8988T (cell line): ENCODE data around the gene ANO9.
"Not testable (repeated sequence)": the region's sequence is repeated elsewhere in the genome, so short reads cannot be mapped to it uniquely, and the experiment has no call there.

Experiments
- DNase-seq: peaks from one replicate; pipeline ENCODE4 v3.0.0; 2011

Gene ANO9

GRCh38 chr11:433641-434040, 8.2 kb downstream of the ANO9 start:
- no peak for DNase-seq

- DNase-seq, result no peak
These were observed 8.7 kb downstream of the ANO9 start for GRCh38 chr11:433111-433510.

- no peak for DNase-seq
These were observed 9.2 kb downstream of the ANO9 start for GRCh38 chr11:432501-433100.

- no peak for DNase-seq
These were observed 9.9 kb downstream of the ANO9 start for GRCh38 chr11:431921-432320.

- no peak for DNase-seq
These were observed 11.8 kb downstream of the ANO9 start for GRCh38 chr11:429931-430456.

- no peak for DNase-seq
These were observed 12.4 kb downstream of the ANO9 start for GRCh38 chr11:429391-429790.

GRCh38 chr11:428295-428694, 13.5 kb downstream of the ANO9 start:
- no peak for DNase-seq

- DNase-seq, result no peak
These were observed 15.0 kb downstream of the ANO9 start for GRCh38 chr11:426851-427250.

GRCh38 chr11:425301-425700, 16.5 kb downstream of the ANO9 start:
- no peak for DNase-seq

GRCh38 chr11:424766-425165, 17.0 kb downstream of the ANO9 start:
- not testable (repeated sequence) for DNase-seq

GRCh38 chr11:424232-424631, 17.6 kb downstream of the ANO9 start:
- no peak for DNase-seq

- no peak for DNase-seq
These were observed 19.6 kb downstream of the ANO9 start for GRCh38 chr11:422249-422656.

GRCh38 chr11:420911-421321, 20.9 kb downstream of the ANO9 start:
- no peak for DNase-seq

GRCh38 chr11:420054-420910, 21.5 kb downstream of the ANO9 start:
- no peak for DNase-seq

GRCh38 chr11:419248-420005, 22.4 kb downstream of the ANO9 start:
- no peak for DNase-seq

- no peak for DNase-seq
These were observed 23.2 kb downstream of the ANO9 start for GRCh38 chr11:418343-419247.

GRCh38 chr11:417652-418342, 24.0 kb downstream of the ANO9 start:
- DNase-seq, result no peak

- DNase-seq, result no peak
These were observed 24.8 kb downstream of the ANO9 start for GRCh38 chr11:416757-417621.

- DNase-seq, result no peak
These were observed 25.6 kb downstream of the ANO9 start for GRCh38 chr11:416051-416756.

- no peak for DNase-seq
These were observed 26.2 kb downstream of the ANO9 start for GRCh38 chr11:415640-416041.
